CD4-positive, alpha-beta T cell treated with Interleukin-1 beta for 1 hour (primary cell): Measurements from ENCODE around the gene U2AF1L4.
"Not testable (repeated sequence)": the region's sequence is repeated elsewhere in the genome, so short reads cannot be mapped to it uniquely, and the experiment has no call there.

Experiments used
- DNase-seq, 2 donors: peaks; one replicate each; pipeline ENCODE4 v3.0.0-alpha.2; 2020 to 2022

U2AF1L4 gene

DNA sequence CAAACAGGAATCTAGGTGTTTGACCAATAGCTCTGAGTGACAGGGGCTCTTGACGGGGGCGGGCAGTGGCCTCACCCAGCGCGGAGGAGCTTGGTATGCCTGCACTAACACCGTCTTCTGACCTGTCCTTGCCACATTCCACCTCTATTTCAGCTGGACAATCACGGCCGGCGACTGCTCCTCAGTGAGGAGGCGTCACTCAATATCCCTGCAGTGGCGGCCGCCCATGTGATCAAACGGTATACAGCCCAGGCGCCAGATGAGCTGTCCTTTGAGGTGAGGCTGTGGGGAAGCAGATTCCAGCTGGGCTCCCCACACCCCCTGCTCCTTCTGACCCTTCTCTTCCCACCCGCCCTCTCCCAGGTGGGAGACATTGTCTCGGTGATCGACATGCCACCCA lies 34.8 kb upstream of the U2AF1L4 start:
- DNase-seq: no peak

DNA sequence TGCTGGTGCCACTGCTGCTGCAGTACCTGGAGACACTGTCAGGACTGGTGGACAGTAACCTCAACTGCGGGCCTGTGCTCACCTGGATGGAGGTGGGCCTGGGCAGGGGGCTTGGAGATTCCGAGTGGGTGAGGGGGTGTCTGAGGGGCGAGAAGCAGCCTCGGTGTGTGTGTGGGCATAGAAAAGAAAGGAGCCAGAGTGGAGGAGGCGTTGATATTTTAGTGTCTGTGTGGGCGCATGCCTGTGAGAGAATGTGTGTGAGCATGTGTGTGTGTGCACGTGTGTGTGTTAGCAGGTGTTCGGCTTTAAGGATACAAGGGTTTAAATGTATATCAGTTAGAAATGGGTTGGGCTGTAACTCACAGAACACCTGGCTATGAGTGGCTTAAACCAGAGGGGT lies 33.8 kb upstream of the U2AF1L4 start:
- no peak for DNase-seq

DNA sequence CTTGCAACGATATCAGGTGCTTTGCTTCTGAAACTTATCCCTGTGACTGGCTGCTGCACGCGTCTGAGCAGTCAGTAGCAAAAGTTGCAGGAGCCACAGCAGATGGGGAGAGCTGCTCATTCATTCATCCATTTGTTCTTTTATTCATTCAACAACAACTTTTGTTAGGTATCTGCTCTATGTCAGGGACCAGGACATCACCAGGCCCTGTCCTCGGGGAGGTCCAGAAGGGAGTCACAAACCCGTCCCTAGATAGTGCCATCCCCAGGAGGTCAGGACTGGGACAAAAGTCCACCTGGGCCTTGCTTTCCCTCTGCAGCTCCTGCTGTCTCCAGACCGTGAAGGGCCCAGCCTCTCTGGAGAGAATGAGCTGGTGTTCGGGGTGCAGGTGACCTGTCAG lies 32.7 kb upstream of the U2AF1L4 start:
- DNase-seq: no peak

DNA sequence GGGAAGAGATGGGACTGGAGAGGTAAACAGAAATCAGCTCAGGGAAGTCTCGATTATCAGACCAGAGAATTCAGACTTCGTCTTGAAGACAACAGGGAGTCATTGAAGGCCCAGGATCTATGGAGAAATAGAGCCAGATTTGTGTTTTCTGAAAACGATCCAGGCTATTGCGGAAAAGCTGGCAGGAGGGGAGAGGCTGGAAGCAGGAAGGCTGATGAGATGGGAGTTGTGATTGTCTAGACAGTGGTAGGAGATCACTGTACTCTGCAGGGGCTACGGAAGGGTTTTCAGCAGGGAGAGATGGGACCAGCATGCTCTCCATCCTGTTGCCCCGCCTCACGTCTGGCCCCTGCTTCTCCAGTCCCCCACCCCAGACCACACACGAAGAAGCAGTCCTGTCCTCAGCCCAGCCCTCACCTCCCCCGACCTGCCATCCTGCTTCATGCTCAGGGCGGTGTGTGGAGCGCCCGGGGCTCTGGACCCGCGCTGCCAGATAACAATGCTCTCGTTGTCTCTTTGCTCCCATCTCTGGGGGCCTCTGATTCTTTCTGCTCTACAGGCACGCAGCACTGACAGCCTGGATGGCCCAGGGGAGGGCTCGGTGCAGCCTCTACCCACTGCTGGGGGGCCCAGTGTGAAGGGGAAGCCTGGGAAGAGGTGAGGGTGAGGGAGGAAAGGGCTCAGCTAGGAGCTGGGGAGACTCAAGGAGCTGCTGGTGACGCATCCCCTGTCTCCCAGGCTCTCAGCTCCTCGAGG lies 32.0 kb upstream of the U2AF1L4 start:
- no peak for DNase-seq

GRCh38 chr19:35776102-35776788 lies 31.0 kb upstream of the U2AF1L4 start:
- no peak for DNase-seq

DNA sequence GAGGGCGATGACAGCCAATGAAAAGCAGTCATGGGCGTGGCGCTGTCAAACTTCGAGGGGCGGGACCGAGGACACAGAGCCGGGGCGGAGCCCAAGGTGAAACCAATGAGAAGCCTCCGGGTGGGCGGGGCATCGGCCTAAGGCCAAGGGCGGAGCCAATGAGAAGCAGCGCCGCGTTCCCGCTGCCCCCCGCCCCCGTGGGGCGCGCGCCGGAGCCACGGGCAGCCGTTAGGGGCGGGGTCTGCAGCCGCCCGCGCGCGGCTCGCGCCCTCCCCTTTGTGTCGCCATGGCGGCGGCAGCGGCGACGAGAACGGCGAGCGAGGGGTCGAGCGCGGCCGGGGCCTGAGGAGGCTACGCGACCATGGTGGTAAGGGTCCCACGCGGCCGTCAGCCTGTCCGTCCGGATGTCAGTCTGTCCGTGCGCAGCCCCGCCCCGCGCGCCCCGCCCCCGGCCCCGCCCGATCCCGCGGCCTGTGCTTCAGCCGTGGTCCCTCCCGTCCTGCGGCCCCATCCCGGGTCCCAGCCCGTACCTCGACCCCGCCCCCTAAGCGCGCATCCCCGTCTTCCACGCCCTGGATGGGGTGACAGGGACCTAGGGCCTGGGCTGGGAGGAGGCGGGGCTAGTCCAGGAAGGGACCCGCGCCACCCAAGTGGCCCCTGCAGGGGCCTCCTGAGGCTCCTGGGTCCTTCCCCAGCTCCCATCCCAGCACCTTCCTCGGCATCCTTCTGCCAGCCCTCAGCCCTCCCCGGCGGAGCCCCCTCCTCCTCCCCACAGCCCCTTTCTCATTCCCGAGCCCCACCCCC lies 30.3 kb upstream of the U2AF1L4 start, which contains the start of gene ARHGAP33:
Gene ARHGAP33, plus strand, starts transcription at position 267 of the 804 bp plus-strand sequence. Its CDS starts 95 bp downstream, at position 362.
- DNase-seq: peak; percentile 98 to 99

- DNase-seq: no peak
These were observed 29.8 kb upstream of the U2AF1L4 start for GRCh38 chr19:35775046-35775297.

DNA sequence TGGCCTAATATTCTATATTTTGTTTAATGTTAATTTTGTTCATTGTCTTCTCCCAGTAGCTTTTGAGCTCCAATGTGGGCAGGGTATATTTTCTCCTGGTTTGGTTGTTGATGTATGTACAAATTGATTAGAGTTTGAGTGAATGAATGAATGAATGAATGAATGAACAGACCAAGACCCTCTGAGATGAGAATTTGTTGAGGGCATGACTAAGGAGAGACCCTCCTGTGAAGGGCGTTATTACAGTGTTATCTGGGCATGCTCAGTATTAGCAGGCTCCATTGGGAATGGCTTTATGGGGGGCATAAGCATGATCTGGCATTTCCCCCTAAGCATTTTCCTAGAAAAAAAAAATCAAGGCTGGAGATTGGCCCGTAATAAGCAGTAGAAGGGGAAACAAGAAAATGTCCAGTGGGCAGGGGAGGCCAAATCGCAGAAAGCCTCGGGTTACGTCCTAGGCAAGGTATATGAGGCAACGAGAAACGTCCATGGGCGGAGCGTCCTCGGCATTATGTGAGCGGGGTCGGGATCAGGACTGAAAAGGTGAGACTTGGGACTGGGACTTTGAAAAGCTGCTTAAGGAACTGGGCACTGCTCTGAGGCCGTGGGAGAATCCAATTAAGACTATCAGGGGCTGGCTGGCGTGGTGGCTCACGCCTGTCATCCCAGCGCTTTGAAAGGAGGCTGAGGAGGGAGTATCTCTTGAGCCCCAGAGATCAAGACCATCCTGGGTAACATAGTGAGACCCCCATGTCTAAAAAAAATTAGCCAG lies 29.2 kb upstream of the U2AF1L4 start:
- DNase-seq: no peak

DNA sequence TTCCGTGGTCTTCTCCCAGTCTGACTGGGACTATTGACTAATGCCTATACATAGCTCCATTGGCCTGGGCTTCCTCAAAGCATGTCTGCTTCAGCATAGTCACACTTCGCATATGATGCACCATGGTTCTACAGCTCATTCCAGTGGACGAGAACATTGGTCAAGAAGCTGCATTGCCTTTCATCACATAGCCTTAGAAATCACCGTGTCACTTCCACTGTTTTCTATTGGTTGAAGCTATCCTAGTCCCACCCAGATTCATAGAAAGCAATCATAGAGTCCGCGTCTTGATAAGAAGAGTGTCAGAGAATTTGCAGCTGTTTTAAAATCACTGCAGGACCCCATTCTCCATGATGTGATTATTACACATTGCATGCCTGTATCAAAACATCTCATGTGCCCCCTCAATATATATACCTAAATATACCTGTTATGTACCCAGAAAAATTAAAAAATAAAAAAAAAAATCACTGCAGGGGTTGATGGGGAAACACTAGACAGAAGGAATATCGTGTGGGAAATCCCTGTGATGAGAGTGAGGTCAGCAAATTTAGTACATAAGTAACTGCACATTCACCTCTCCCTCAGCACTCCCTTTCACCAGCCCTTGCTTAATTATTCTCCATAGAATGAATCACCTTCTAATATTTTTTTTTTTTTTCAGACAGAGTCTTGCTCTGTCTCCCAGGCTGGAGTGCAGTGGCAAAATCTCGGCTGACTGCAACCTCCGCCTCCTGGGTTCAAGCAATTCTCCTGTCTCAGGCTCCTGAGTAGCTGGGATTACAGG lies 28.0 kb upstream of the U2AF1L4 start:
- DNase-seq: no peak

GRCh38 chr19:35772362-35772761 lies 27.1 kb upstream of the U2AF1L4 start:
- not testable (repeated sequence) for DNase-seq

GRCh38 chr19:35768082-35768421 lies 22.8 kb upstream of the U2AF1L4 start:
- DNase-seq: no peak

DNA sequence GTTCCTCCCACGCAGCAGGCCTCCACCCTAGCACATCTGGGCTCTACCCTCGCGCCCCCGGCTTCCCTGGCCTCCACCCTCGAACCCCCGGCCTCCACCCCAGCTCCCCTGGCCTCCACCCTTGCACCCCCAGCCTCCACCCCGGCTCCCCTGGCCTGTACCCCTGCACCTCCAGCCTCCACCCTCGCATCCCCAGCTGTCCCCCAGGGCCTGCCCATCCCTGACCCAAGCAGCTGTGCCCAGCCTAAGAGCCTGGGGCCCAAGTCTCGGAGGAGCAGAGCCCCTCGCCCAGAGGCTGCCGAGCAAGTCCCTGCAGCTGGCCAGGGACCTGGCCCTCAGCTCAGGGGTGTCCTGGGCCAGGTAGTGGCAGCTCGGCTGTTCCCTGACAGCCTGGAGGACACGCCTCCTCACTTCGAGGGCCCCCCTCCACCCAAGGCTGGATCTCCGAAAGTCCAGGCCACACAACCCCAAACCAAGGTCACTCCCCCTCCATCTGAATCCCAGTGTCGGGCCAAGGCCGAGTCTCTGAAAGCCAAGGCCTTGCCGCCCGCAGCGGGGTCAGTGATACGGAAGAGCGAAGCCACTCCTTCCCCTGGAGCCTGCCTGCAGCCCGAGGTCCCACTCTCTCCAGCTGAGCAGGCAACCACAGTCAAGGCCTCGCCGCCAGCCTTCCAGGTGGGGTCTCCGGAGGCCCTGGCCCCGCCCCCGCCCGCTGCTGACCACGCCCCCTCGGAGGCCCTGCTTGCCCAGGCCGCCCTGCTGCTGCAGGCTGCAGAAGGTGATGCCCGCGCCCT lies 22.3 kb upstream of the U2AF1L4 start:
- no peak for DNase-seq

DNA sequence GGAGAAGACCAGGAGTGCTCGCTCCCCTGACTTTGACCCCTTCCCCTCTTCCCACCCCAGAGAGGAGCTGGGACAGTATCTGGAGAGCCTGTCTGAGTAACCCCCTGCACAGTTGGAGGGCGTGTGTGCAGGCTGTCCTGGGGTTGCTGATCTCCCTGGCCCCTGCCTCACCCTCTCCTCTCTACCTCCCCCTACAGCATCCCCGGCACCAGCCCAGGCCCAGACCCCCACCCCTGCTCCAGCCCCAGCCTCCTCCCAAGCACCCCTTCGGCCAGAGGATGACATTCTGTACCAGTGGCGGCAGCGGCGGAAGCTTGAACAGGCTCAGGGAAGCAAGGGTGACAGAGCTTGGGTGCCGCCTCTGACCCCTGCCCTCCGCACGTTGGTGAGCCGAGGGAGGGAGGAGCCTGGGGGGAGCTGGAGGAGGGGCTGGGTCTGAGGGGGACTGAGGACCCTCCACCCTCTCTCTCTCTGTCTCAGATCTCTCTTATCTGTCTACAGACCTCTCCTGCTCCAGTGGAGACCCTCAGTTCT lies 21.4 kb upstream of the U2AF1L4 start:
- DNase-seq: no peak

- no peak for DNase-seq
These were observed 19.5 kb upstream of the U2AF1L4 start for GRCh38 chr19:35764432-35765315.

GRCh38 chr19:35760711-35761349 lies 15.6 kb upstream of the U2AF1L4 start:
- no peak for DNase-seq

DNA sequence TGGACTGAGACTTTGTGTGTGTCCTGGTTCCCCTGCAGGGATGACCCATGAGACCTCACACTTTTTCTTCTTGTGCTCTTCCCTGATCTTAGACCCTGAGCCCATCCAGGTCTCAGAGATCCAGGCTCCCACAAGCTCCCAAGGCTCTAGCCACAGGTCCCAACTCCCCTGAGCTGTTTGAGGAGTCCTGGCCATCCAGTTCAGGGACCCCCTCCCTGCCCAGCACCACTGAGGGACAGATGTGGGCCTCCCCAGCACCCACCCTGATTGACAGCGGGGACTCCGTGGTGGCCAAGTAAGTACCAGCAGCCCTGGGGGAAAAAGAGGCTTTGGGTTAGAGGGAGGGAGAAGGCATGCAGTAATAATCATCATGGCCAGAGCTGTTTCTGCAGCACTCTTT lies 14.5 kb upstream of the U2AF1L4 start:
- no peak for DNase-seq

- DNase-seq: peak; percentile 99 to 100
These were observed 12.8 kb upstream of the U2AF1L4 start, which contains the start of gene PROSER3 for GRCh38 chr19:35757749-35758608. Gene PROSER3, plus strand, starts transcription at chr19:35758176. Its CDS starts 40 bp downstream, at chr19:35758216.

- no peak for DNase-seq
These were observed 12.1 kb upstream of the U2AF1L4 start for GRCh38 chr19:35757231-35757748.
